Kidney (tissue), 14 donors: Measurements from ENCODE around the gene FAM20A. TPM values are rescaled to one million over a fixed set of nuclear protein-coding genes. Genes with fewer than 3 reads are reported as not detected.

Experiments
- DNase-seq, 5 donors: peaks; one replicate each; pipeline ENCODE4 v3.0.0-alpha.2; 2013 to 2020
- FAIRE-seq: peaks from 2 replicates; lab custom pipeline; 2012; peaks lifted over from hg19 to GRCh38; lab: Jason Lieb, UNC
- H3K27ac ChIP-seq, 2 donors: one replicate each; pipeline ENCODE4 v1.7.0; 2013; ENCODE audit warnings: low read depth in 2 of 2, low read length in 2 of 2, inconsistent platforms in 1 of 2
- H3K27me3 ChIP-seq: one replicate; pipeline ENCODE4 v1.7.1; 2013; ENCODE audit warnings: low read length, inconsistent platforms; ENCODE audit not compliant: control insufficient read depth, insufficient read depth
- H3K36me3 ChIP-seq, 3 donors: one replicate each; pipeline versions ENCODE4 v1.7.0 to v1.7.1; 2013; ENCODE audit warnings: low read length in 3 of 3, control low read depth in 1 of 3, inconsistent platforms in 1 of 3; ENCODE audit not compliant: insufficient read depth in 3 of 3, control insufficient read depth in 2 of 3
- H3K4me1 ChIP-seq, 3 donors: one replicate each; pipeline versions ENCODE4 v1.7.0 to v1.7.1; 2013; ENCODE audit warnings: low read length in 3 of 3, inconsistent platforms in 1 of 3, low read depth in 1 of 3; ENCODE audit not compliant: control insufficient read depth in 2 of 3, insufficient read depth in 2 of 3
- H3K4me3 ChIP-seq, 3 donors: one replicate each; pipeline versions ENCODE4 v1.7.0 to v1.8.1; 2013; ENCODE audit warnings: low read length in 3 of 3, control low read depth in 1 of 3, inconsistent platforms in 1 of 3
- H3K9ac ChIP-seq, 3 donors: one replicate each; pipeline versions ENCODE4 v1.7.0 to v1.7.1; 2013; ENCODE audit warnings: low read length in 3 of 3, control low read depth in 1 of 3, inconsistent platforms in 1 of 3
- H3K9me3 ChIP-seq, 3 donors: one replicate each; pipeline versions ENCODE4 v1.7.0 to v1.7.1; 2013; ENCODE audit warnings: low read length in 3 of 3, control low read depth in 1 of 3, inconsistent platforms in 1 of 3; ENCODE audit not compliant: control insufficient read depth in 2 of 3, insufficient read depth in 1 of 3
- CTCF ChIP-seq: IDR thresholded peaks from 3 replicates; pipeline ENCODE4 v1.5.1; 2012; ENCODE audit warnings: mild to moderate bottlenecking, moderate library complexity, borderline replicate concordance; ENCODE audit not compliant: insufficient read depth; ENCODE audit errors: extremely low read depth
- intact Hi-C: fragments of 100-400 bp; cut with DNase I; formaldehyde crosslinking; loops from one replicate; pipeline ENCODE4 v1.11.1; 2022
- polyA plus RNA-seq: library from polyadenylated mRNA; stranded (reverse); fragments of 350-450 nt; fragmentation: Illumina TruSeq; extraction: RNeasy Lipid Tissue Mini Kit (QIAGEN cat#74804); gene quantifications from one replicate; pipeline ENCODE4 v1.2.3, GENCODE V29; 2014; ENCODE audit warnings: low read depth, low replicate concordance; ENCODE audit not compliant: insufficient read depth
- total RNA-seq: library from RNA; stranded (reverse); fragmentation: NEBNext Ultra II Directional; extraction: Animal tissue kit (Norgen Biotek cat#: 25700); gene quantifications from one replicate; pipeline ENCODE4 v1.2.1, GENCODE V29; 2021
- donor health status: control.
- donor health status: control.
- donor health status: control.
- donor health status: control.
- donor health status: control.
- donor health status: DM: yes; HTN: yes; CAD: no.
- donor health status: Normal renal cell carcinoma (clear cell type).

Gene FAM20A
- total and polyA plus RNA-seq, 2 donors from 2014 or later = 65.8 to 77.7 TPM

GRCh38 chr17:68512960-68513474, 88.2 kb downstream of the FAM20A start:
- DNase-seq (peak in 2 of 5 donors; percentile 60 to 68), FAIRE-seq (no peak)
- Histone ChIP-seq H3K27me3 (no peaks in the 10 kb centered on the region), H3K27ac (peak overlapping the region; percentile 95 to 99), H3K9ac (peak overlapping the region; percentile 91 to 96 (median 96)), H3K4me1 (peaks cover 2 to 12% (median 10%) of the 10 kb centered on the region in 3 donors), H3K9me3 (no peaks in the 10 kb centered on the region), H3K4me3 (peak overlapping the region; percentile 93 to 100 (median 94)), H3K36me3 (peaks cover 0 to 21% (median 8%) of the 10 kb centered on the region in 3 donors)
- intact Hi-C loops = no loop called here
- no peak for TF ChIP-seq CTCF

GRCh38 chr17:68512247-68512959, 88.8 kb downstream of the FAM20A start, which contains the start of gene PRKAR1A:
Gene PRKAR1A, plus strand, starts transcription at chr17:68512430. Its CDS starts 2,970 bp downstream, at chr17:68515400.
- Histone ChIP-seq H3K9me3 (no peaks in the 10 kb centered on the region), H3K4me1 (peaks cover 2 to 10% (median 8%) of the 10 kb centered on the region in 3 donors), H3K27ac (peak within 1 kb of the TSS; percentile 95 to 99), H3K36me3 (peaks cover 0 to 15% (median 7%) of the 10 kb centered on the region in 3 donors), H3K27me3 (no peaks in the 10 kb centered on the region), H3K9ac (peak within 1 kb of the TSS; percentile 91 to 96 (median 96)), H3K4me3 (peak within 1 kb of the TSS; percentile 93 to 100 (median 94))
- no peak for TF ChIP-seq CTCF
- DNase-seq (peak; percentile 97 to 98 (median 98)), FAIRE-seq (no peak)
- intact Hi-C loops = no loop called here

GRCh38 chr17:68511671-68512246, 89.4 kb downstream of the FAM20A start:
- intact Hi-C loops = no loop called here
- H3K9me3 ChIP-seq = no peaks in the 10 kb centered on the region
- peak; percentile 94 to 97 (median 96) for DNase-seq
- no peaks in the 10 kb centered on the region for H3K27me3 ChIP-seq
- H3K4me3 ChIP-seq = peak overlapping the region; percentile 90 to 100 (median 94)
- H3K36me3 ChIP-seq = peaks cover 0 to 10% (median 3%) of the 10 kb centered on the region in 3 donors
- no peak for FAIRE-seq
- H3K4me1 ChIP-seq = peaks cover 2 to 10% (median 5%) of the 10 kb centered on the region in 3 donors
- no peak for TF ChIP-seq CTCF
- peak overlapping the region; percentile 57 to 96 (median 90) for H3K9ac ChIP-seq
- H3K27ac ChIP-seq = peak overlapping the region; percentile 95 to 99
